ENCODE measurements around the gene COL5A1. TPM values are rescaled to one million over a fixed set of nuclear protein-coding genes. Genes with fewer than 3 reads are reported as not detected.

Gene COL5A1
- polyA plus RNA-seq, 1 donor (not counting 4 experiments of a cell fraction or from before 2014, with no cell fraction given), result 3.1 TPM

DNA sequence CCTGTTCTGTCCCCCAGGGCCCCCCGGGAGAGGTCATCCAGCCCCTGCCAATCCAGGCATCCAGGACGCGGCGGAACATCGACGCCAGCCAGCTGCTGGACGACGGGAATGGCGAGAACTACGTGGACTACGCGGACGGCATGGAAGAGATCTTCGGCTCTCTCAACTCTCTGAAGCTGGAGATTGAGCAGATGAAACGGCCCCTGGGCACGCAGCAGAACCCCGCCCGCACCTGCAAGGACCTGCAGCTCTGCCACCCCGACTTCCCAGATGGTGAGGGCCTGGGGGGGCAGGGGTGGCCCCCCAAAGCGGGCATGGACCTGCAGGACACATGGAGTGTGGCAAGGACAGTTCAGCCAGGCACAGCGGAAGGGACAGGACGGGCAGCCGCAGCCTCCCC lies 183.0 kb downstream of the COL5A1 start:
- Histone ChIP-seq H3K4me3 (ENCODE audit: control insufficient read depth in 2 of 3, extremely low read depth in 1 of 3, insufficient read depth in 2 of 3, low read depth in 1 of 3, low read length in 3 of 3) (no peak overlapping the region), H3K27ac (ENCODE audit: control insufficient read depth, insufficient read depth, low read length) (no peak overlapping the region), H3K4me2 (ENCODE audit: control insufficient read depth, extremely low read depth, insufficient read depth, low read depth, low read length) (no peak overlapping the region), H2AFZ (ENCODE audit: control insufficient read depth, low read length) (no peak overlapping the region), H3K27me3 (ENCODE audit: control insufficient read depth, extremely low read depth, insufficient read depth, low read length) (no peaks in the 10 kb centered on the region), H3K9me1 (ENCODE audit: control insufficient read depth, extremely low read depth, insufficient read depth, low read length) (no peaks in the 10 kb centered on the region), H3K9me3 (ENCODE audit: control insufficient read depth, low read depth, low read length) (no peaks in the 10 kb centered on the region), H3K4me1 (ENCODE audit: control insufficient read depth, extremely low read depth, insufficient read depth, low read length) (peaks cover 7% of the 10 kb centered on the region), H3K9ac (ENCODE audit: control insufficient read depth, extremely low read depth, insufficient read depth, low read length) (no peak overlapping the region), H4K20me1 (ENCODE audit: control insufficient read depth, extremely low read depth, insufficient read depth, low read length) (peaks cover 2% of the 10 kb centered on the region), H3K79me2 (ENCODE audit: control insufficient read depth, insufficient read depth, low read length) (no peaks in the 10 kb centered on the region), H3K36me3 (ENCODE audit: control insufficient read depth in 2 of 2, extremely low read depth in 1 of 2, insufficient read depth in 2 of 2, low read length in 2 of 2) (no peaks in the 10 kb centered on the region)
- no peak for TF ChIP-seq CTCF (optimal IDR thresholded peaks at IDR 0.05 in 1 of 3, IDR thresholded peaks at IDR 0.05 in 1 of 3, conservative IDR thresholded peaks at IDR 0.05 in 1 of 3; ENCODE audit: extremely low read depth in 1 of 3, insufficient read depth in 2 of 3, low read length in 3 of 3)
- no peak for TF ChIP-seq EZH2 (IDR thresholded peaks at IDR 0.05; ENCODE audit: low read length)
- DNase-seq (ENCODE audit: low read depth, low spot score) (no peak), FAIRE-seq (no peak)
- dilution Hi-C loops (cut with MboI; ENCODE audit: extremely low pct_ligation_motif_present, low sequenced_read_pairs), result no loop called here

- Histone ChIP-seq H3K9ac (ENCODE audit: control insufficient read depth, extremely low read depth, insufficient read depth, low read length) (no peak overlapping the region), H2AFZ (ENCODE audit: control insufficient read depth, low read length) (no peak overlapping the region), H3K36me3 (ENCODE audit: control insufficient read depth in 2 of 2, extremely low read depth in 1 of 2, insufficient read depth in 2 of 2, low read length in 2 of 2) (no peaks in the 10 kb centered on the region), H3K4me3 (ENCODE audit: control insufficient read depth in 2 of 3, extremely low read depth in 1 of 3, insufficient read depth in 2 of 3, low read depth in 1 of 3, low read length in 3 of 3) (no peak overlapping the region), H4K20me1 (ENCODE audit: control insufficient read depth, extremely low read depth, insufficient read depth, low read length) (peaks cover 2% of the 10 kb centered on the region), H3K9me1 (ENCODE audit: control insufficient read depth, extremely low read depth, insufficient read depth, low read length) (no peaks in the 10 kb centered on the region), H3K4me1 (ENCODE audit: control insufficient read depth, extremely low read depth, insufficient read depth, low read length) (peaks cover 7% of the 10 kb centered on the region), H3K79me2 (ENCODE audit: control insufficient read depth, insufficient read depth, low read length) (no peaks in the 10 kb centered on the region), H3K27me3 (ENCODE audit: control insufficient read depth, extremely low read depth, insufficient read depth, low read length) (no peaks in the 10 kb centered on the region), H3K4me2 (ENCODE audit: control insufficient read depth, extremely low read depth, insufficient read depth, low read depth, low read length) (no peak overlapping the region), H3K27ac (ENCODE audit: control insufficient read depth, insufficient read depth, low read length) (no peak overlapping the region), H3K9me3 (ENCODE audit: control insufficient read depth, low read depth, low read length) (no peaks in the 10 kb centered on the region)
- dilution Hi-C loops (cut with MboI; ENCODE audit: extremely low pct_ligation_motif_present, low sequenced_read_pairs), result no loop called here
- no peak for DNase-seq (ENCODE audit: low read depth, low spot score)
- TF ChIP-seq EZH2 (IDR thresholded peaks at IDR 0.05; ENCODE audit: low read length) (no peak), CTCF (optimal IDR thresholded peaks at IDR 0.05 in 1 of 3, IDR thresholded peaks at IDR 0.05 in 1 of 3, conservative IDR thresholded peaks at IDR 0.05 in 1 of 3; ENCODE audit: extremely low read depth in 1 of 3, insufficient read depth in 2 of 3, low read length in 3 of 3) (no peak)
- FAIRE-seq, result no peak
Measured at GRCh38 chr9:134825025-134825424, 183.4 kb downstream of the COL5A1 start.
